GM12801 (cell line): ENCODE results near the gene MOB3A.

ENCODE experiments used
- TF ChIP-seq, protein P1 (sequence below): IDR thresholded peaks from one replicate; pipeline ENCODE4 v1.5.1; 2011; ENCODE audit warnings: control low read depth; ENCODE audit not compliant: insufficient read length; ENCODE audit errors: extremely low read depth

The MOB3A gene

DNA sequence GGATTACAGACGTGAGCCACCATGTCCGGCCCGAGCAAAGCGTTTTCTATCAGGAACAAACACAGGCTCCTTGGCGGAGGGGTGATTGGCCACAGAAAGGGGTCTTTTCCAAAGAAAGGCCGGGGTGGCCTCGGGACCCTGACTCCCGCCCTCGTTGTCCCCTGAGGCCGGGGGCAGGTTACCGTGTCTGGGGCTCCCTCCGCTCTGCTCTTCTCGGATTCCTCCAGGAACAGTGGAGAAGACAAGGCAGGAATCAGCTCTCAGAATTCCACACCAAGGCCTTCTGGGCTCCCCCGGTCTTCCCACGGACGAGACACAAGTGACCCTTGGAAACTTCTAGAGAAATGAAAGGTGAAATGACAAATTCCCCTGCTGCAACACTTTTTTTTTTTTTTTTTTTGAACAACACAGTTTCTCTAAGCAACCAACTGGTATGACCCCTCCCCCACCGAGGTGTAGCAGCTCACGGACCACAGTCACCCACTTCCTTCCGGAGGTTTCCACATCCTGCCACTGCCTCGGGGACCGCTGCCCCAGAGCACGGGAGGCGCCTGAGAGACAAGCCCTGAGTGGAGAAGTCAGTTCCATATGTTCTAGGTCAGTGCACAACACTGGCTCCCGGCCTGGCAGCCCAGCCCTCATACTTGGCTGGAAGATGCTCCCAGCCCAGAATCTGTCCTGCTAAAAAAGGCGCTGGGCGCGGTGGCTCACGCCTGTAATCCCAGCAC lies 11.0 kb downstream of the MOB3A start:
- TF ChIP-seq, protein P1, sequence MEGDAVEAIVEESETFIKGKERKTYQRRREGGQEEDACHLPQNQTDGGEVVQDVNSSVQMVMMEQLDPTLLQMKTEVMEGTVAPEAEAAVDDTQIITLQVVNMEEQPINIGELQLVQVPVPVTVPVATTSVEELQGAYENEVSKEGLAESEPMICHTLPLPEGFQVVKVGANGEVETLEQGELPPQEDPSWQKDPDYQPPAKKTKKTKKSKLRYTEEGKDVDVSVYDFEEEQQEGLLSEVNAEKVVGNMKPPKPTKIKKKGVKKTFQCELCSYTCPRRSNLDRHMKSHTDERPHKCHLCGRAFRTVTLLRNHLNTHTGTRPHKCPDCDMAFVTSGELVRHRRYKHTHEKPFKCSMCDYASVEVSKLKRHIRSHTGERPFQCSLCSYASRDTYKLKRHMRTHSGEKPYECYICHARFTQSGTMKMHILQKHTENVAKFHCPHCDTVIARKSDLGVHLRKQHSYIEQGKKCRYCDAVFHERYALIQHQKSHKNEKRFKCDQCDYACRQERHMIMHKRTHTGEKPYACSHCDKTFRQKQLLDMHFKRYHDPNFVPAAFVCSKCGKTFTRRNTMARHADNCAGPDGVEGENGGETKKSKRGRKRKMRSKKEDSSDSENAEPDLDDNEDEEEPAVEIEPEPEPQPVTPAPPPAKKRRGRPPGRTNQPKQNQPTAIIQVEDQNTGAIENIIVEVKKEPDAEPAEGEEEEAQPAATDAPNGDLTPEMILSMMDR = no peak

DNA sequence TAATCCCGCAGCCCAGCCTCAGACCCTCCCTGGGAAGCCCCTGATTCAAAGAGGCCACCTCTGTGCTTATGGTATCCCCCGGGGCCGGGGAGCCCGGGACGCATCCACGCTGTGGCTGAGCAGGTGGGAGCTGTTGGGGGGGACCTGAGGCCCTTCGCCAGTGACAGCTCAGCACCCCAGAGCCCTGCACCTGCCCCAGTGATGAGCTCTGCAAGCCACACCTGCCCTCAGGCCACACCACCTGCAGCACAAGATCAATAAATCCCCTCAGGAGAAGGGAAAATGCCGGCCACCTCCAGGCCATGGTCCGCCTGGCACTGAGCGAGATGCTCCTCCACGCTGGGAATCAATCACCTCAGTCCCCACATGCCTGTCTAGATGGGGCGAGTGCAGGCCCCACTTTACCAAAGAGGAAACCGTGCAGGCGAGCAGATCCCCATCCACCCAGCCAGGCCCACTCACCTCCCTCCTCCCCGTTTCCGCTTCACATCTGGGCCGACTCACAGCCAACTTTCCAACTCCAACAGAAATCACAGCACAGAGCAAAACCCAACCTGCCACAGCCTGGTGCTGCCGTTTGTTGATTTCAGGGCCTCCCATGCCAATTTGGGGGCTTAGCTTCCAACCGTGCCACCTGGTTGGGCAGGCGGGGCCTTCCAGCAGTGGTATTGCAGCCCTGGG lies 12.8 kb downstream of the MOB3A start:
- TF ChIP-seq, protein P1 = no peak

DNA sequence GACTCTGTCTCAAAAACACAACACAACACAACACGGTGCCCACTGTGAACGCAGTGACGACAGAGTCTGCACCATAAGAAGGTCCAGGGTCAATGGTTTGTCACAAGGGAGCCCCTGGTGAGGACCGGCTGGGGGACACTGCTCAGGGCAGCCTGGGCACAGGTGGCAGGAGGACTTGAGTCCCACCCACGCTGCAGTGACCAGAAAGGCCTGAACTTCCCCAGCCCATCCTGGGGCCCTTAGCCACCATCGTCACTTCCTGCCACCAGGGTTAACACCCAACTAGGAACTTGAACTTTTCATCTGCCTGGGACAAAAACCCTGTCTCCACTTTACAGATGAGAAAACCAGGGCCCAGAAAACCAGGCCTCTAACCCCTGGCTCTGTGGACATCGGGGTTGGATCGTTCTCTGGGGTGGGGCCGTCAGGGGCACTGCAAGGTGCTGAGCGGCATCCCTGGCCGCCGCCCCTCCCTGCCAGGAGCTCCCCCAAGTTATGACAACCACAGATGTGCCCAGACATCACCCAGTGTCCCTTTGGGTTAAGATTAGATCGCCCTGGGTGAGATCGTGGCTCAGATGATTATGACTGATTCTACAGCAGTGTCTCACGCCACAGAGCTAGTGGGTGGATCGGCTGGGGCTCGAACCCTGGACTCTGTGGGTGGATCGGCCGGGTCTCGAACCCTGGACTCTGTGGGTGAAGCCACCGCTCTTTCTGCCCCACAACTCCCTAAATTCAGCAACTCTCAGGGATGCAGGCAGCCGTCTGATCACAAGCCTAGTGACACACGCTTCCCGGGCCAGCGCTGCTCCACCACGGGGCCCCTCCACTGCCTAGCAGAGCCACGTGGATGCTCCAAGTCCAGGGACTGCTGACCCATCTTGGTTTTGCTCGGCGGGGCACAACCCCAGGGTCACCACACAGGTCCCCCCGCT lies 14.0 kb downstream of the MOB3A start:
- TF ChIP-seq, protein P1 = no peak

DNA sequence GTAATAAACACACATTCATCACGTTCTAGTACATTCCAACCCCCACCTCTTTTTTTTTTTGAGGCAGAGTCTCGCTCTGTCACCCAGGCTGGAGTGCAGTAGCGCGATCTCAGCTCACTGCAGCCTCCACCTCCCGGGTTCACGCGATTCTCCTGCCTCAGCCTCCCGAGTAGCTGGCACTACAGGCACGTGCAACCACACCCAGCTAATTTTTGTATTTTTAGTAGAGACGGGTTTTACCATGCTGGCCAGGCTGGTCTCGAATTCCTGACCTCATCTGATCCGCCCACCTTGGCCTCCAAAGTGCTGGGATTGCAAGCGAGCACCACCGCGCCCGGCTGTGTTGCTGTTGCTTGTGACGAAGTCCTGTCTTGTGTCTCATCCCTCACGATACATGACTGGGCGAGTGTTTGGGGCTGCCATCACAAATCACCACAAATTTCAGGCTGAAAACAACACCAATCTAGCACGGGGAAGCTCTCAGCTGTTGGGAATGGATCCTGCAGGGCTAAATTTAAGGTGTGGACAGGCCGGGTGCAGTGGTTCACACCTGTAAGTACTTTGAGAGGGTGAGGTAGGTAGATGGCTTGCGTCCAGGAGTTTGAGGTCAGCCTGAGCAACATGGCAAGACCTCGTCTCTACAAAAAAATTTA lies 15.7 kb downstream of the MOB3A start:
- TF ChIP-seq, protein P1 = no peak

DNA sequence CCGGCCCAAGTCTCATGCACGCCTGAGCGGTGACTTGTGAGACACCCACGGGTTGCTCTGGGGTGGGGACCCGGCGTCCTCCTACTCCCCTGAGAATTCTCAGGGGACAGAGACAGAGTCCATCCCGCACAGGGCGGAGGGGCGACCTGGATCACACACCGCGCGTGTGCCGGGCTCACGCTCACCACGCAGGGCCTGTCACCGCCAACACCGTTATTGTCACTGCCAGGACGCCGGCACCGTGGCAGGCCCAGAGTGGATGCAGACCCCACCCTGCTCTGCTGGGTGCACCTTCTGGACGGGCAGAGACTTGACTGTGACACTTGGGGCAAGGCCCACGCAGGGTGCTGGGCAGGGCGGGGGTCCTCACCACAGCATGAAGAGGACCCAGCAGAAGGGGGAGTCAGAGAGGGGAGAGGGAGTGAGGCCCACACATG lies 16.2 kb downstream of the MOB3A start:
- TF ChIP-seq, protein P1 = no peak

DNA sequence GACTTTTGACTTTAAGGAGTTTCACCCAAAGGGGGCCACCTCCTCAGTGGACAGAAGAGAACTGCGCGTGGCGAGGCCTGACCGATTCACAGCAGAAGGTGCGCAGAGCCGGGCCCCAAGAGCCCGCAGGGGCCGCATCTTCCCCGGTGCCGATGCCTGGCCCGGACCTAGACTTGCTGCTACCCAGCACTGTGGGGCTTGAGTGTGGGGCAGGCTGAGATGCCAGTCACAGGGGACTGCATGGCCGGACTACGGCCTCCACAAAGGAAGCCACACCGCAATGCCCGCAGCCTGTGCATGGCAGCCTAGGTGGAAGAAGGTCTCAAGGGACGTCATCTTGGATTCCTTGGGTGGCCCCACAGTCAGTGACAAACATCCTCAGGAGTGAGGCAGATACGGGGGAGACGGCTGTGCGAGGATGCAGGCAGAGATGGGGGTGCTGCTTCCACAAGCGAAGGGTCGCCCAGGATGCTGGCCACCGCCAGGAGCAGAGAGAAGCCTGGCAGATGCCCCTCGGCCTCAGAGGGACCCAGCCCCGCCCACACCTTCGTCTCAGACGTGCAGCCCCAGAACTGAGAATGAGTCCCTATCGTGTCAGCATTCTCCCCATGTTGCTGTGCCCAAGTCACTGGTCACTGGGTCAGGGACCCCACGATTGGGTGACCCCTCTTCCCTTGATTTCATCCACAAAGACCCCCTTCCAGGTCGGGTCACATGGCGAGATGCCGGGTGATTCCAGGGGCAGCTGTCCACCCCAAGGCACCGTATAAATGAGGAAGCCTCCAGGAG lies 16.9 kb downstream of the MOB3A start:
- TF ChIP-seq, protein P1 = no peak
